Adipose tissue (tissue), 3 donors: ENCODE measurements around the gene HEXA. TPM values are rescaled to one million over a fixed set of nuclear protein-coding genes. Genes with fewer than 3 reads are reported as not detected.

Source experiments
- H3K27ac ChIP-seq: one replicate; pipeline ENCODE4 v1.5.1; 2013; ENCODE audit warnings: low read depth, low read length
- WGBS, 3 donors: extraction: QIAGEN DNeasy Blood & Tissue Kit; methylation state at CpG; one replicate each; pipeline ENCODE4 v1.1.7; 2013; 5-methylcytosine and 5-hydroxymethylcytosine counted together
- polyA plus RNA-seq, 3 donors: library from polyadenylated mRNA; stranded (reverse); fragments of 200-250 nt; gene quantifications; one replicate each; pipeline ENCODE4 v1.2.3, GENCODE V29; 2013
- donor health status: healthy with polysubstance abuse.
- donor health status: Bipolar disorder and iron deficiency.
- donor health status: healthy.

HEXA gene
- polyA plus RNA-seq, 3 donors, result 36.7 to 67.2 (median 59.3) TPM

GRCh38 chr15:72338617-72339321, 37.0 kb downstream of the HEXA start:
- 50 to 91% (median 54%) methylated on average over 9 of the region's 9 CpGs for WGBS, 3 donors
- no peak overlapping the region for H3K27ac ChIP-seq

GRCh38 chr15:72338148-72338547, 37.7 kb downstream of the HEXA start:
- WGBS, 3 donors, result 97 to 100% (median 98%) methylated on average over 2 of the region's 2 CpGs
- no peak overlapping the region for H3K27ac ChIP-seq

GRCh38 chr15:72334842-72335241, 41.0 kb downstream of the HEXA start:
- 83 to 96% (median 94%) methylated on average over 2 of the region's 2 CpGs for WGBS, 3 donors
- H3K27ac ChIP-seq, result no peak overlapping the region

GRCh38 chr15:72331021-72331420, 44.8 kb downstream of the HEXA start:
- WGBS, 3 donors, result 82 to 86% (median 83%) methylated on average over 3 of the region's 3 CpGs
- H3K27ac ChIP-seq, result no peak overlapping the region

GRCh38 chr15:72323752-72324151, 52.1 kb downstream of the HEXA start:
- 95 to 99% (median 95%) methylated on average over 1 of the region's 1 CpG for WGBS, 3 donors
- no peak overlapping the region for H3K27ac ChIP-seq

GRCh38 chr15:72319985-72320671, 55.7 kb downstream of the HEXA start, which contains the start of gene CELF6:
Gene CELF6 (minus strand): TSS chr15:72320157. CDS start chr15:72319874, 283 bp downstream.
- WGBS, 3 donors, result 1% methylated on average over 46 to 57 of the region's 58 CpGs
- H3K27ac ChIP-seq, result no peak within 1 kb of the TSS

- H3K27ac ChIP-seq, result no peak overlapping the region
- 8 to 12% (median 9%) methylated on average over 33 to 47 of the region's 48 CpGs for WGBS, 3 donors
These were observed 56.3 kb downstream of the HEXA start for GRCh38 chr15:72319360-72319984.

GRCh38 chr15:72318408-72318942, 57.3 kb downstream of the HEXA start:
- no peak overlapping the region for H3K27ac ChIP-seq
- 38 to 40% (median 38%) methylated on average over 2 of the region's 2 CpGs for WGBS, 3 donors

GRCh38 chr15:72315706-72316370, 60.0 kb downstream of the HEXA start:
- 67 to 71% (median 69%) methylated on average over 6 of the region's 6 CpGs for WGBS, 3 donors
- no peak overlapping the region for H3K27ac ChIP-seq

GRCh38 chr15:72313881-72314280, 61.9 kb downstream of the HEXA start:
- WGBS, 3 donors, result 85 to 97% (median 92%) methylated on average over 2 of the region's 2 CpGs
- H3K27ac ChIP-seq, result no peak overlapping the region

GRCh38 chr15:72313448-72313840, 62.4 kb downstream of the HEXA start:
- 81 to 88% (median 84%) methylated on average over 2 of the region's 2 CpGs for WGBS, 3 donors

GRCh38 chr15:72312605-72313447, 63.0 kb downstream of the HEXA start:
- 50 to 63% (median 56%) methylated on average over 2 of the region's 2 CpGs for WGBS, 3 donors
- no peak overlapping the region for H3K27ac ChIP-seq

More at GRCh38 chr15:72313448-72313840, 62.4 kb downstream of the HEXA start:
- H3K27ac ChIP-seq, result no peak overlapping the region

- no peak overlapping the region for H3K27ac ChIP-seq
- WGBS, 3 donors, result 54 to 78% (median 76%) methylated on average over 5 of the region's 5 CpGs
These were observed 68.8 kb downstream of the HEXA start for GRCh38 chr15:72307026-72307425.

GRCh38 chr15:72306211-72306785, 69.5 kb downstream of the HEXA start:
- 51 to 79% (median 57%) methylated on average over 10 of the region's 10 CpGs for WGBS, 3 donors
- no peak overlapping the region for H3K27ac ChIP-seq

- no peak overlapping the region for H3K27ac ChIP-seq
- 87 to 94% (median 88%) methylated on average over 7 of the region's 7 CpGs for WGBS, 3 donors
These were observed 71.2 kb downstream of the HEXA start for GRCh38 chr15:72304596-72304995.

- WGBS, 3 donors, result 55 to 71% (median 70%) methylated on average over 1 of the region's 1 CpG
These were observed 72.9 kb downstream of the HEXA start for GRCh38 chr15:72302955-72303354.

More at GRCh38 chr15:72302955-72303354, 72.9 kb downstream of the HEXA start:
- H3K27ac ChIP-seq, result no peak overlapping the region
